SKM-1 treated with dmso at 0.1 percent for 144 hours (cell line): Measurements from ENCODE around the gene TMEM18.

Experiments used
- DNase-seq: peaks from one replicate; lab custom pipeline; 2025; ENCODE audit not compliant: unreplicated experiment; lab: John Stamatoyannopoulos, UW

The TMEM18 gene

GRCh38 chr2:622357-622756 lies 54.8 kb downstream of the TMEM18 start:
- DNase-seq: no peak

DNA sequence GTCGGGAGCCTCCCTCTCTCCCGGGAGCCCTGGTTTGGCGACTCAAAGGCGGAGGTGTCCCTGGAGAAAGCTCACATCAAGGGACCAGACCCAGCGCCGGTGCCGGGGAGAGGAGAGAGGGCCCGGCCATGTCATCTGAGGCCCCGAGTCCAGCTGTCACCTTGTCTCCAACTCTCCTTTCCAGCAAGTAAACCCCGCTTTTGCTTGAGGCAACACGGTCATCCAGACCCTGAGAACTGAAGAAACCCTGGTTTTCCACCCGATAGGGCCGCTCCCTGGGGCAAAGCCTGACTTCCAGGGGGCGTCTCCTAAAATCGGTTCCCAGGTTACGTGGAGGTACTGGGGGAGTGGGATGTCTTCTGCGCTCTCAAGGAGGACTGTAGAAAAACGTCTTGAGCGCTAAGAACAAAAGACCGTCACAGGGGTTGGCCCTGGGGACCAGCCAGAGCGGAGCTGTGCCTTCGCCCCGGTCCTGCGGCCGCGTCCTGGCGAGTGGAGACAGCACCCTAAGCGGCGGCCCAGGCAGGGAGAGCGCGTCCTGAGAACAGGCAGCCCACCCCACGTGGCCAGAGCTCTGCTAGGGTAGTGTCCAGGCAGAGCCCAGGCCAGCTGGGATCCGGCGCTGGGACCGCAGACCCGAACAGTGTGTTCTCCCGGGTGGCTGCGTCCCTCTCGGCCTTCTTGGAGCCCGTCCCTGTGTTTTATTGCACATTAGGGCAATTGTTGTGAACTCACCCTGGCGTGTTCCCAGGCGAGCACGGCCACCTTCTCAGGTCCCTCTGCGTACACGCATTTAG lies 55.7 kb downstream of the TMEM18 start:
- no peak for DNase-seq

- DNase-seq: no peak
Observed at GRCh38 chr2:620471-621302, 56.5 kb downstream of the TMEM18 start.

DNA sequence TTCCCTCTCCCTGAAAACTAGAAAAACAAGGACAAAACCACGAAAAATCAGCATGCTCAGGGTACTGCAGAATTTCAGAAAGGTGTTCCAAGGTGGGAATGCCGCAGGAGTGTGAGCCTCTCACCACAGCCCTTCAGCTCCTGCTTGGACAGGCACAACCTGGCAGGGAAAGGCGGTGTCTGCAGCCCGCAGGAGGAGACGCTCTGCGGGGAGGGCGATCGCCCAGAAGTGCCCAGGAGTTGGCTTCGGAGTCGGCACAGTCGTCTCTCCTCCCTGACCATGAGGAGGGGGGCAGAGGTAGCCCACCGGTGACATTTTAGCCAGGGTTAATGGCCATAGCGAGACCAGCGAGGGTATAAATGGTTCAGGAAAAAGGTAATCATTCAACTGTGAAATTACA lies 57.2 kb downstream of the TMEM18 start:
- DNase-seq: no peak

- DNase-seq: no peak
Observed at GRCh38 chr2:618422-618990, 58.7 kb downstream of the TMEM18 start.

- no peak for DNase-seq
Observed at GRCh38 chr2:618005-618404, 59.2 kb downstream of the TMEM18 start.
